Measurements from ENCODE around the gene ENAH.

The ENAH gene

DNA sequence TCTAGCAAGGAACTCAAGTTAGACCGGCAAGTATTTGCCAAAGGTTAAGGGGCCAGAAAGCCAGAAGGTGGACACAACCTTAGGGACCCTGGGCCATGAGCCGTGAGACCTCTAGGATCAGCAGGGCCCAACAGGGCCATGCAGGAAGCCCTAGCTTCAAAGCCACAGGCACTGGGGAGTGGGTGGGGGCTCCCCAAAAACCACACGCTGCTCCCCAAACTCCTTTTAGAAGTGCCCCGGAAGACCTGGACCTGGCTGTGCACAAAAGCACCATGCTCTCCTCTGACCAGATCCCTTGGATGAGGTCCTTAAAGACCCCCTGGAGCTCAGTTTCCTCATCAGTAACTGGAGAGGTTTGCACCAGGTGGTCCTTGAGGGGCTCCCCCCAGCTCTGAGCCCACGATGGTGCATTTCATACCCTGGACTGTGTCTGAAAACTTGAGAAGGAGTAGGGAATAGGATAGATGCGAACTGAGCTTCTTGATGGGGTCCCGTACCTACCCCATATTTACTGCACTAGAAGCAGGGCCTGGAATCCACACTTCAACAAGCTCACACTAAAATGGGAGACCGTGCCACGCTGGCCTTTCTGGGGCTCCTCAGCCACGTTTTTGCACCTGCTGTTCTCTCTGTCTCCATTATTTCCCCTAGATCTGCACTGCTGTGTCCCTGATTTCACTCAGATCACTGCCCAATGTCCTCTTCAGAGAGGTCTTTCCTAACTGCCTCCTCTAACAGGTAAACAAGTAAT lies 184.5 kb downstream of the ENAH start:
- DNase-seq = no peak

DNA sequence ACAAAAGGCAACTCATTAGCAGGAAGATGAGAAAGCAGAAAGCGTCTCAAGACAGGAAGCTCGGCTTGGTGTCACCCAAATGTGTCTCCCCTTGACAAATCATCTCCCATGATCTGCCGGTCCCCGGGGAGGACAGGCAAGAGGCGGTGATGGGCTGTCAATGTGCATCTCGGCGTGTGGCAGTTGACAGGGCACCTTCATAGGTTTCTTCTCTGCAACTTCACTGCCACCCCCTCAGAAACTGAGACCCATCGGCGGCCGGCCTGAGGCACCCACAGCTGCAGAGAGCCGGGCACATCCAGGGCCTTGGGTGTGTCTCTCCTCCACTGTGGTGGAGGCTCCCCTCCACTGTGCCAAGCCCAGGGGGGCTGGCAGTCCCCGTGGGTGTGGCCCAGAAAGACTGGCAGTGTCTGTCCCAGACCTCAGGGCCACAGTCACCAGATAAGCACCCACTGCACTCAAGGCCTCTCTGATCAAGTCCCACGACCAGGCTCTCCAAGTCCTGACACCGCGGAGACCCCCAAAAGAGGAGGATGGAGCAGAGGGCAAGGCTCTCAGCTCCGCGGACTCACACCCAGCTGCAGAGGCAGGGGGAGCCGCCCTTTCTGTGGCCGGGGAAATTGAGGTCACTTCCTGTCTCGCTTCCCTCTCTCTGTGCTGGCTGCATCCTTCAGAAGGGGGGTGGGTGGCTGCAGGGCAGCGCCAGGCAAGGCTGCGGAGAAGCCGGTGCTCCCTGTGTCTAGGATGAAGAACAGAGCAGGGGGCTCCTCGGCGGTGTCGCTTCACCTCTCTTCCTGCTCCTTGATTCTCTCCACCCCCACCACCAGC lies 185.5 kb downstream of the ENAH start:
- no peak for DNase-seq

GRCh38 chr1:225466848-225467192 lies 186.1 kb downstream of the ENAH start:
- DNase-seq = no peak

GRCh38 chr1:225465793-225466517 lies 187.0 kb downstream of the ENAH start:
- no peak for DNase-seq

DNA sequence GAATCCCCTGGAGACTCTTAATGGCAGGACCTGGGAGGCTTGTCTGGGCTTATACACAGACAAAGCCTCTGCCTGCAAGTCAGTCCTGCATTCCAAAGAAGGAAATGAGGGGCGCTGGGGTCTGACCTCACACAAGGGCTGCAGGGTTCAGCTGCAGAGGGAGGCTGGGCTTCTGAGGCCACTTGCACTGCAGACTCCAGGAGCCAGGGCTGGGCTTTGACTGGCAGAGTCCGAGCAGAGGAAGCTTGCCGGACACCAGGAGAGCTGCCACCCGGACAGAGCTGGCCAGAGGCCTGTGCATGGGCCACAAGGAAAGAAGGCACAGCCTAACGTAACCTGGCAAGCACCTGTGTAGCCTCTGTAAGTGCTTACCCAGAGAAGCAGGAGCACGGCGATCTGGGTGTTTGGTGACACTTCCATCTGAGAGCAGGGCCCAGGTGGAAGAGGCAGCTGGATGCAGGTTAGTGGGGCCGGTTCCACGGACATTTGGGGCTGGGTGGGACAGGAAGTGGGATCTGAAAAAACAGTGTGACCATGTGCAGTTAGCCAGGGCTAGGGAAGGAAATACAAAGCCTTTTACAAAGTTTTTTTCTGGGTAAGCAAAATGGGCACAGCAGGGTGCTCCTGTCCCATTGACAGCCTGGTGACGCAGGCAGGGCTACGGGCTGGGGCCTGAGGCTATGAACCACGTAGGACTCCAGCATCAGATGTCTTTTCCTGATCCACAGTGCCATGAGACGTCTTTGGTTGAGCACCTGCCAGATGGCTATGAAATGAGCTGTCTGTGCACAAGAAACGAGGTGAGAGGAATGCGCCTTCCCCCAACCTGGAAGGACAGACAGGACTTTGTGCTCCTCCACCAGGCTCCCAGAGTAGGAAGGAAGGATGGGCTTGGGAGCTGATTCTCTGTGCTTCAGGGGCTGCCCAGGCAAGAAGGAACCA lies 187.8 kb downstream of the ENAH start:
- DNase-seq = no peak

- peak; percentile 51 for DNase-seq
Measured at GRCh38 chr1:225462714-225463574, 190.0 kb downstream of the ENAH start.

- no peak for DNase-seq
Measured at GRCh38 chr1:225462429-225462713, 190.6 kb downstream of the ENAH start.

DNA sequence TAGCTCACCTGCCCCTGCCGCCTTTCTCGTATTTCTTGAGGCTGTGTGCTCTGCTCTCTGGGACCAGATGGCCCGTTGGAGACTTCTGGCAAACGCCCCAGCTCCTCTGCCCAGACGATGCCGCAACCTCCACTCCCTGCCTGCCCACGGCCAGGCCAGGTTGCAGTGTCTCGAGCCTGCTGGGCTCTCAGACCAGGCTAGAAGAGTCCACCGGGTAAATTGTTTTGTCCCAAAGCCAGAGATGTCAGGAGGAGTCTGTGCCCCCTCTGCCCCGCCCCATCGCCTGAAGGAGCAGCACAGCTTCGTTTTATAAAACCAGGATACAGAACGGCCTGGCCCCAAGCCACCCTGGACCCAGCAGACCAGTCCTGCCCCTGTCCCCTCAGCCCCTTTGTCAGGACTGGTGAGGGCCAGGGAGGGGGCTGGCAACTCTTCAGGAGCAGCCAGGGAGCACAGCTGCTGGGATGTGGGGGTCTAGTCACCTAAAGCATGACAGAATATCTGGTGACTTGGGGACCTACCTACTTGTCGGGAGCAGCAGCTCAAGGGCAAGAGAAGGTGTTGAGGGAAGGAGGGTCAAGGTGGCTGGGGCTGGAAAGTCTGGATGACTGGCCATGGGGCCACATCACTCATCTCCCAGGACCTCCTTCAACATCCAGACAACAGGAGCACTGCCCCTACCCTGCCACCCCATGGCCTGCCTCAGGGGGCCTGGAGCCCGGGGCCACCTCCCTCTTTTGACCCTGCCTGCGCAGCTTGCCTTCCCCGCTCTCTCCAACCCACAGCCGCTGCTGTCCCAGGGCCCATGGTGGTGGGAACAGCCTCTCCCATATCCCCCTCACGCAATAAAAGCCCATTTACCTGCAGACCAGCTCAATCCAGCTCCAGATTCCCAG lies 191.1 kb downstream of the ENAH start:
- DNase-seq = peak; percentile 62

DNA sequence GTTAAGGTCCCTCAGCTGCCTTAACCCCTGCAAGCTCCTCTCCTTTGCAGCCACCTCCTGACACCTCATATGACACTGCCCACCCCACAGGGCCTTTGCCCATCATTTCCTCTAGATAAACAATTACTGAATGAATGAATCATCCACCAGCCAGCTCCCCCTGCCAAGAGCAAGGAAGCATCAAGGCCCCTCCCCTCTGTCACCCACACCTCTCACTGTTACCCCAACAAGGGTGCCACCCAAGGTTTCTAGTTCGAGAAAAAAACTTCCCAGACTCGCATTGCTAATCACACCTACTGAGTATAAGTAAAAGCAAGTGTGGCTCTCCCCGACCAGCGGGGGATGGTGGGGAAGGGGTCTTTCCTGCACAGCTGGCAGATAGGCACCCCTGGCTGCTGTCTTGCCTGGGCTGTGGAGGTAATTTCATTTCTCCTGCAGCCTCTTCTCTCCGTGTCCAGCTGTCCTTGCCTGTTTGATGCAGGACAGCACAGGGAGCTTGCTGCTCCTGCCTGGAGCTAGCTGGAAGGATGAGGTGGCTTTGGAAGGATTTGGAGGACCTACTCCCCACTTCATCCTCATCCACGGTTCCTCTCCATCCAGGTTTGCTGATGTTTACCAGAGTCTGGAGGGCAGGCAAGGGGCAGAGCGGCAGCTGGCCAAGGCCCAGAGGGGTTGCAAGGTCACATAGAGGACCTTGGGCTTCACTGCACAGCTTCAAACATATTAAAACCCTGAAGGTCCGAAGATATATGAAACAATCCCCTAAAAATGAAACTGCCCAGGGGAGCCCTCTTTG lies 192.0 kb downstream of the ENAH start:
- DNase-seq = peak; percentile 62

DNA sequence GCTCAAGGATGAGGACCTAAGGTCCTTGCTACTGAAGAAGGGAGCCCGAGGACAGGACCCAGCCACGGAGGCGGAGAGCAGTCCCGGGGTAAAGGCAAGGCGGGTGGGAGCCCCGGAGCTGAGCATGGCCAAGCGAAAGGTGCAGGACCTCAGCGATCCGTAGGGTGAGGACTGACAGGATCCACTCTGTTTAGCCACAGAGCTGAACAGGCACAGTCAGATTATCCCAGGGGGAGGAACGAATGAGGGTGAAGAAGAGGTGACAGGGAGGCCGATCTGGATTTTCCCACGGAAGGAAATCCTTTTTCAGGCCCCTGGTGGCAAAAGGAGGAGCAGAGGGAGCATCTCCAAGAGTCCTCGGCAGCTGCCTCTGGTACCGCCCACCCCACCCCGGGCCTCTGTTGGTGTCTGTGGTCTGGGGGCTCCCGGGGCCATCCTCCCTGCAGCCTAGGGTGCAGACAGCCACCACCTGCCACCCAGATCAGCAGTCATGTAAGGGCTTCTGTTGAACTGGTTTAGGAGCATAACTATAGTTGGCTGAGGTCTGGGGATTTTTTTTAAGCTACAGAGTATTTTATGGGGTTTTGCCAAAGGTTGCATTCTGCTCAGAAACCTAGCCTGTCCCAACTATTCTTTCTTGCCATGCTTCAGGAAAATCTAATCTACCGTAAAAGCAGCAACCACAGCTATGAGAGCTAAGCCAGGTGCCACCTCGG lies 192.7 kb downstream of the ENAH start:
- DNase-seq = peak; percentile 91

DNA sequence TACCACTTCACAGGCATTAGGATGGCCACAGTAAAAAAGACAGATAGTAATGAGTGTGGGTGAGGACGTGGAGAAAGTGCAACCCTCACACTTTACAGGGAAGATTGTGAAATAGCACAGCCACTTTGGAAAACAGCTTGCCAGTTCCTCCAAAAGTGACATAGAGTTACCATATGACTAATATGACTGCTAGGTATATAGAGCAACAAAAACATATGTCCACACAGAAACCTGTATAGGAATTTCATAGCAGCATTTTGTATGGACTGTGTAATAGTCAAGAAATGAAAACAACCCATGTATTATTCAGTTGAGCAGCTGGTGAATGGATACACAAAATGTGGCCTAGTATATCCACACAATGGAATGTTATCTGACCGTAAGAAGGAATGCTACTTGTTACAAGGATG lies 194.7 kb downstream of the ENAH start:
- DNase-seq = no peak

DNA sequence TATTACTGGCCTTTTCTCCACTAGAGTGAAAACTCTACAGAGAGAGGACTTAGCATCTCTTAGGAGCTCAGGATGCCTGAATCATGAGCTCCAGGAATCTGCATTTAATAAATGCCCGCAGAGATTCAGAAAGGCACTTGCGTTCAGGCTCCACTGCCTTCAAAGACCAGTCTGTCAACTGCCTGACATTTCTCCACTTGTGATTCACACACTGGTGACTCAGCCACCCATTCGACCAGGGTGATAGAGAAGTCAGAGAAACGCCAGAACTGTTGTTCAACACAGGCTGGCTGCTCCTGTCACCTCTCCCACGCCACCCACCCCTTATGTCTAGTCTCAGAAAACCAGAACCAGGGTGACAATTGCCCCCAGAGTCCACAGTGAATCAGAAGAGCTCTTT lies 198.2 kb downstream of the ENAH start:
- DNase-seq = peak; percentile 37

GRCh38 chr1:225453797-225454648 lies 198.9 kb downstream of the ENAH start:
- DNase-seq = peak; percentile 47

DNA sequence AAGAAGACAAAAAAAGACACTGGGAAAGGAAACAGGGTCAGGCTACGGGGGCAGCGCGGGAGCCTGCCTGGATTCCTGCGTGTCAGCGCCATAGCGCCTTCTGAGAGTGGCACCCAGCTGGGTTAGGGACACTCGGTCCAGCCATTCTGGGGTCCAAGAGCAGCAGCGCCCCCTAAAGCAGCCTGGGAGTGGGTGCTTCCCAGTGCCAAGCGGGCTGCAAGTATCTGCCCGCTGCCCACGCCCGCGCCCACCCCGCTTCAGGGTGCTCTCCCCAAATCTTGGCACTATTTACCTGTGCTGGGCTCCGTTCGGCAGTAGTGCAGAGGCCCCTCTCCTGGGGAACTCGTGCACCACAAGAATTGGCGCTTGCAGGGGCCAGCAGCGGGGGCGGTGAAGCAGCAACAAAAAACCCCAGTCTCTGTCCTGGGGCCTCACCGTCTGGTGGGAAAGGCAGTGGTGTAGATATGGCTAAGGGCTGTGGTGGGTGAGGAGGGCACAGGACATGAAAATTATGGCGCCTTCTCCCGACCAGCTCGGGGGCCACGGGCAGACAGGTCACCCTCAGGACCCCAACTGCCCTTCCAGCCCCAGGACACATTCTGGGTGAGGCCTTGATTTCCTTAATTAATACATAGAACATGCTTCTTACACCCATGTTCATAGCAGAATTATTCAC lies 200.9 kb downstream of the ENAH start:
- DNase-seq = no peak

DNA sequence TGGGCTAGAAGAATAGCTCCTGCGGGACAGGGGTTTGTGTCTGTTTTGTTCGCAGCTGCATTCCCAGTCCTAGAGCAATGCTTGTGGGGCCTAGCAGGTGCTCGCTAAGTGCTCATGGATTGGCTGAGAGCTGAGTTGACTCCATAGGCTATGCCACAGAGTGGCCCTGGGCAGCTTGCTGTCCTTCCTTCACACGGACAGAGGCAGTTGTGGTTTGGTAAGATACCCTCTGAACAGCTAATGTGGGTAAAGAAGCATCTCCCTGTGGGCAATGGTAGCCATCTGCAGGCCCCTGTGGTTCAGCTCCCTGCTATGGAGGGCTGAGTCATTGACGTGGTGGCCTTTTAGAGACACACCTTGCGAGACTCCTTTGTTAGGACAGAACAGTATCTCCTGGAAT lies 201.6 kb downstream of the ENAH start:
- no peak for DNase-seq

DNA sequence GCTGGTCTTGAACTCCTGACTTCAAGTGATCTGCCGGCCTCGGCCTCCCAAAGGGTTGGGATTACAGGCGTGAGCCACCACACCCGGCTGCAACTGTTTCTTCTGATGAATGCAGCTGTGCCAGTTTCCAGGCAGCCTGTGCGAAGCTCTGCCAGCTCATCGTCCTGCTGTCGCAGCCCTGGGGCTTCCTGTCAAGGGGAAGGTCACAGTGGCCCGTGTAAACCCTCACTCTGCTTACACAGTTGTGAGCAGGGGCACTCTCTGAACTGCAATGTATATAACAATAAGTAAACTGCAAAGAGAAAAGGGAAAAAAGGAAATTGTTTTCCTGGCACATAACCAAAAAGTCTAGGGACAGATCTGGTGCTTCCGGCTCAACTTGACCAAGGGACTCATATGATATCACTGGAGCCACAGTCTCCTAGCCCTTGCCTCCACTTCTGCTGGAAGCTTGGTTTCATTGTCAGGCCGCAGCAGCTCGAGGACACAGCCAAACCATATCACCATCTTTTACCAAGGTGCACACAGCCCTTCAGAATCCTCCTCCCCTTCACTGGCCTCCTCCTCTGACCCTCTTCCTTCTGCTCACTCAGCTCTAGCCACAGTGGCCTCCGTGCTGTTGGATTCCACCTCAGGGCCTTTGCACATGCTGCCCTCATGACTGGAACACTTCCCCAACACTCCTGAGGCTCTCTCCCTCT lies 202.3 kb downstream of the ENAH start:
- no peak for DNase-seq

GRCh38 chr1:225449774-225450173 lies 203.1 kb downstream of the ENAH start:
- DNase-seq = no peak

Data from DMS79 treated with DMSO at 0.1 percent for 48 hours (cell line).